ENCODE measurements around the gene CD300H. TPM values are rescaled to one million over a fixed set of nuclear protein-coding genes. Genes with fewer than 3 reads are reported as not detected.

The CD300H gene
- total RNA-seq, 1 donor from 2014 or later = not detected

GRCh38 chr17:74552037-74552436 is 15.3 kb downstream of the CD300H start:
- no peak for DNase-seq (ENCODE audit: extremely low spot score, unreplicated experiment)
- Mint-ChIP-seq H3K4me3 (no peak overlapping the region), H3K36me3 (no peaks in the 10 kb centered on the region), H3K27ac (no peak overlapping the region), H3K9me3 (no peaks in the 10 kb centered on the region), H3K27me3 (peaks cover 22% of the 10 kb centered on the region), H3K4me1 (ENCODE audit: unreplicated experiment) (no peaks in the 10 kb centered on the region)
- TF ChIP-seq CTCF (conservative IDR thresholded peaks at IDR 0.05) = no peak

GRCh38 chr17:74550602-74551001 is 16.7 kb downstream of the CD300H start:
- TF ChIP-seq CTCF (conservative IDR thresholded peaks at IDR 0.05) = no peak
- H3K27me3 Mint-ChIP-seq = peaks cover 19% of the 10 kb centered on the region
- no peaks in the 10 kb centered on the region for H3K9me3 Mint-ChIP-seq
- no peaks in the 10 kb centered on the region for H3K36me3 Mint-ChIP-seq
- DNase-seq (ENCODE audit: extremely low spot score, unreplicated experiment) = no peak
- no peak overlapping the region for H3K4me3 Mint-ChIP-seq
- no peaks in the 10 kb centered on the region for H3K4me1 Mint-ChIP-seq (ENCODE audit: unreplicated experiment)
- H3K27ac Mint-ChIP-seq = no peak overlapping the region

GRCh38 chr17:74549343-74549742 is 18.0 kb downstream of the CD300H start:
- H3K27me3 Mint-ChIP-seq = peaks cover 19% of the 10 kb centered on the region
- TF ChIP-seq CTCF (conservative IDR thresholded peaks at IDR 0.05) = no peak
- no peaks in the 10 kb centered on the region for H3K4me1 Mint-ChIP-seq (ENCODE audit: unreplicated experiment)
- no peak overlapping the region for H3K27ac Mint-ChIP-seq
- no peak overlapping the region for H3K4me3 Mint-ChIP-seq
- no peak for DNase-seq (ENCODE audit: extremely low spot score, unreplicated experiment)
- H3K36me3 Mint-ChIP-seq = no peaks in the 10 kb centered on the region
- no peaks in the 10 kb centered on the region for H3K9me3 Mint-ChIP-seq

GRCh38 chr17:74547736-74548135 is 19.6 kb downstream of the CD300H start:
- no peak for DNase-seq (ENCODE audit: extremely low spot score, unreplicated experiment)
- no peak overlapping the region for H3K4me3 Mint-ChIP-seq
- H3K36me3 Mint-ChIP-seq = no peaks in the 10 kb centered on the region
- H3K4me1 Mint-ChIP-seq (ENCODE audit: unreplicated experiment) = no peaks in the 10 kb centered on the region
- H3K9me3 Mint-ChIP-seq = no peaks in the 10 kb centered on the region
- no peak for TF ChIP-seq CTCF (conservative IDR thresholded peaks at IDR 0.05)
- H3K27me3 Mint-ChIP-seq = peaks cover 14% of the 10 kb centered on the region
- no peak overlapping the region for H3K27ac Mint-ChIP-seq

- Mint-ChIP-seq H3K4me1 (ENCODE audit: unreplicated experiment) (no peaks in the 10 kb centered on the region), H3K27ac (no peak overlapping the region), H3K27me3 (peaks cover 14% of the 10 kb centered on the region), H3K4me3 (no peak overlapping the region), H3K36me3 (no peaks in the 10 kb centered on the region), H3K9me3 (no peaks in the 10 kb centered on the region)
- no peak for DNase-seq (ENCODE audit: extremely low spot score, unreplicated experiment)
- TF ChIP-seq CTCF (conservative IDR thresholded peaks at IDR 0.05) = no peak
Observed at GRCh38 chr17:74547264-74547663, 20.0 kb downstream of the CD300H start.

GRCh38 chr17:74546586-74546985 is 20.7 kb downstream of the CD300H start:
- Mint-ChIP-seq H3K4me1 (ENCODE audit: unreplicated experiment) (no peaks in the 10 kb centered on the region), H3K27ac (no peak overlapping the region), H3K9me3 (no peaks in the 10 kb centered on the region), H3K27me3 (peaks cover 12% of the 10 kb centered on the region), H3K4me3 (no peak overlapping the region), H3K36me3 (no peaks in the 10 kb centered on the region)
- no peak for DNase-seq (ENCODE audit: extremely low spot score, unreplicated experiment)
- no peak for TF ChIP-seq CTCF (conservative IDR thresholded peaks at IDR 0.05)
